Esophagus muscularis mucosa (tissue), 3 donors: Measurements from ENCODE around the gene MID1.

ENCODE experiments used
- POLR2AphosphoS5 ChIP-seq, 2 donors: sonication (generic); formaldehyde crosslinking; IDR thresholded peaks; one replicate each; pipeline ENCODE4 v1.6.1; 2017; ENCODE audit warnings: antibody characterized with exemption in 2 of 2
- TF ChIP-seq, protein P1 (sequence below), 3 experiments: fragments of 200-600 bp in 2 of 3; fragments of 450-650 bp in 1 of 3; sonication (generic) in 2 of 3; IDR thresholded peaks; one replicate each; pipeline ENCODE4 v1.5.1; 2017 to 2019; ENCODE audit warnings: antibody characterized with exemption in 3 of 3, mild to moderate bottlenecking in 2 of 3, moderate library complexity in 1 of 3

DNA sequence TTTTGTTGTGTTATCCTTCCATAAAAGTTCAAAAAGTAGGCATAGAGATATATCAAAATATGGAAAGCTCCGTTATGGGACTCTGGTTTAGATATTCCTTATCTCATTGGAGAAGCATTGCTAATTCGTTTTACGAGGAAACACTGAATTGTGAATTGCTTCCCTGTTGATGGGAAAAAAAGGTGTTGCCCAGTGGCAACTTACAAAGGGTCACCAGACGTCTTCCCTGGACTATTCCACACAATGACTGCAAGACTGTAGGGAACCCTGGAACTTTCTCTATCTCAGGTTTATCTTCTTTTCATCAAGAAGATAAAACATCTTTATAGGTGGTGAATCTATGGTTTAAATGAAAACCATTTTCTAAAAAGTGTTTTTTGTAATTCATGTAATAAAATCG is 137.7 kb downstream of the MID1 start:
- TF ChIP-seq POLR2AphosphoS5 (IDR thresholded peaks at IDR 0.05), result no peak
- TF ChIP-seq, protein P1, sequence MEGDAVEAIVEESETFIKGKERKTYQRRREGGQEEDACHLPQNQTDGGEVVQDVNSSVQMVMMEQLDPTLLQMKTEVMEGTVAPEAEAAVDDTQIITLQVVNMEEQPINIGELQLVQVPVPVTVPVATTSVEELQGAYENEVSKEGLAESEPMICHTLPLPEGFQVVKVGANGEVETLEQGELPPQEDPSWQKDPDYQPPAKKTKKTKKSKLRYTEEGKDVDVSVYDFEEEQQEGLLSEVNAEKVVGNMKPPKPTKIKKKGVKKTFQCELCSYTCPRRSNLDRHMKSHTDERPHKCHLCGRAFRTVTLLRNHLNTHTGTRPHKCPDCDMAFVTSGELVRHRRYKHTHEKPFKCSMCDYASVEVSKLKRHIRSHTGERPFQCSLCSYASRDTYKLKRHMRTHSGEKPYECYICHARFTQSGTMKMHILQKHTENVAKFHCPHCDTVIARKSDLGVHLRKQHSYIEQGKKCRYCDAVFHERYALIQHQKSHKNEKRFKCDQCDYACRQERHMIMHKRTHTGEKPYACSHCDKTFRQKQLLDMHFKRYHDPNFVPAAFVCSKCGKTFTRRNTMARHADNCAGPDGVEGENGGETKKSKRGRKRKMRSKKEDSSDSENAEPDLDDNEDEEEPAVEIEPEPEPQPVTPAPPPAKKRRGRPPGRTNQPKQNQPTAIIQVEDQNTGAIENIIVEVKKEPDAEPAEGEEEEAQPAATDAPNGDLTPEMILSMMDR (IDR thresholded peaks at IDR 0.05), result no peak
